Measurements from ENCODE around the gene ANK3.

ANK3 gene

DNA sequence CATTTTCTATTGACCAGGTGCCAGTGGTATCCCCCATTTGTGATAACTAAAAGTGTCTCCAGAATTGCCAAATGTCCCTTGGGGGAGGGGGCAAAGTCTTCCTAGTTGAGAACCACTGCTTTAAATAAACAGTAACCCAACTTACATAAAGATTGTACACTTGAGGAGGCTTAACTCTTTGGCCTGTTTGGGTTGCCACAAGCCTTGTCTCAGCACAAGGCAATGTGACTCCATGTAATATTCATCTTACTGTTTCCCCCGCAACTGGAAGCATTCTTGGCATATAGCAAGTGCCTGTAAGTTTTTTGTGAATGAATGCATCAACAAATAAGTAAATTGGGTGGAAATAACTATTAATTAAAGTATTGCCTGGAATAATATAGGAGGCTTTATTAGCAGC lies 108.3 kb downstream of the ANK3 start:
- no peak for DNase-seq (ENCODE audit: low read depth in 2 of 2)

DNA sequence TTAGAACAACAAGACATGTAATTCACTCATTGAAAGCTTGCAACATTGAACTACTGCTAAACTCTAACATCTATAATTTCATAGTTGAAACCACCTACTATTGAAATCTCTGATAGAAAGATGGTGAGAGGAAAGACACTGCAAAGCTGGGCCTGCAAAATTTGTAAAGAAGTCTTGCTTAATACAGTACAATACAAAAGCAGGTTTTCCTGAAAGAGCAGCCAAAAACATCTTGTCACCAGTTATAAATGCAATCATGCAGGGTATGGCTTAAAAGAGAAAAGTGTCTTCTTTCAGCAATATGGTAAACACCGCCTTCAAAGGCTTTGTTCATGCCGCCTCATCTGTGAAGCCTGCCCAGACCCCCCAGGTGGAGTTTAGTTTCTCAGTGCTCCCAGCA lies 109.2 kb downstream of the ANK3 start:
- DNase-seq (ENCODE audit: low read depth in 2 of 2) = no peak

DNA sequence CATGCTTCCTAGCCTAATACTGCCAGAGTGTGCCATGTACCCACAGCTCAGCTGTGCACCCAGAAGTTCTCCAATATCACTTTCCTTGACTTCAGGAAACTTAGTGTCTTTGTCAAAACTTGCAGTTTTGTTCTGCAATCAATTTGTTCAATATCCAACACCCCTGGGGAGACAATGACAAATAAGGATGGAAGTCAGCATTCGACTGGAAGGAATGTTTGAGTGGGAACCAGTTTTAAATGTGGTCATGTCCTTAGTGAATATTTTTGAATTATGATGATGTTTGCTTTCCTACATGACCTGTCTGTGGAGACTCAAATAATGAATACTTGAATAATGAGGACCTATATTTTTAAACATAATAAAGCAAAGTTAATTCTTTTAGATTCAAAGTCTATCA lies 112.0 kb downstream of the ANK3 start:
- no peak for DNase-seq (ENCODE audit: low read depth in 2 of 2)

DNA sequence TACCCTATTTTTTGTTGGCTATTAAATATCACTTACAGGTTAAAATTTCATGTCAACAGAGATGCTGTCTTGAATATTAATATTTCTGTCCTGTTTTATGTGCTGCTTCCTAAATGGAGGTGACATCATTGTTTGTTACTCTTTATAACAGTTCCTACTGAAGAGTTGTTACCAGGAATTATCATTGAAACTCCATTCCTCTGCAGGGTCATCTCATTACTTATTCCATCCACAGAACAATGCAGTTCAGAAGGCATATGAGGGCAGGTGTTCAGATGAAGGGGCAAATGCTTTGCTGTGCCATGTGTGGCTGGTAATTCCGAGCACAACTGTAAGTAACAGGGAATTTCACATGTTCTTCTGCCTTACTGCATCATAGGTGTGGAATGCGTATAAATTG lies 113.4 kb downstream of the ANK3 start:
- DNase-seq (ENCODE audit: low read depth in 2 of 2) = no peak

DNA sequence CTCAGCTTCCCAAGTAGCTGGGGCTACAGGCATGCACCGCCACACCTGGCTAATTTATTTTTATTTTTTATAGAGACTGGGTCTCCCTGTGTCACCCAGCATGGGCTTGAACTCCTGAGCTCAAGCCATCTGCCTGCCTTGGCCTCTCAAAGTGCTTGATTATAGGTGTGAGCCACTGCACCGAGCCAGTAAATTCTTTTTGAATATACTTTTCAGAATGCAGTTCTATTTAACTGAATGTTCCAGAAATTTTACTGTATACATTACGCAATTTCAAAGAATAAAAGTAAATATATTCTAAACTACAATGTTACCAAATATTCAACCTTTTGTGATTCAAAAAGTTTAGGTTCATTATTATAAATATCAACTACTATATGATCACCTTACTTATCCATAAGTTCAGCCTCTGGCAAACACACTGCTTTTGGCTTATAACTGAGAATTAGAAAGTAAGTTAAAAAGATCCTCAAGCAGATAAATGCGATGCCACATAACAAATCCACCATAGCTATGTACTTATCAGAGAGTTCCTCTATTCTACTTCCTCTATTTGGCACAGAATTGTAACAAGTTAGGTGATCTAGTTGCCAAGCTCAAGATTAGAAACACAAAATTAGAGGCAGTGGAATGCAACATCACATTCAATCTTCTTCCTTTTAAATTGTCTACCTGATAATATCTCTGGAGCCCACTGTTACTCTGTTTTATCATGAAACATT lies 118.2 kb downstream of the ANK3 start:
- DNase-seq (ENCODE audit: low read depth in 2 of 2) = no peak

DNA sequence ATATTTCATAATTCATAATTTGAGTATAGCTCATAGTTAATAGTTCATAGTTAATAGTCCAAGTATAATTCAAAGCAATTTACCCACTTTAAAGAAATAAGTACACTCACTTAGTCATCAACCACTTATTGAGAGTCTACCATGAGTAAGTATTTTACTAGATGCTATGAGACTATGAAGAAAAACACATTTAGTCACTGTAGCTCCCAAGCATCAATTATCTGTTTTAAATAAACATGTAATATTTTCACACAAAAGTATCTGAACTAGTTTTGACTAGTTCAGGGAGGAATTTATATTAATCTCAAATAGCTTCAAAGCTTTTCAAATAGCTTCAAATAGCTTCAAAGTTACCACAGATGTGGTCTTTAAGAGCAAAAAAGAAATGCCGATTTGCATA lies 119.2 kb downstream of the ANK3 start:
- DNase-seq (ENCODE audit: low read depth in 2 of 2) = no peak

DNA sequence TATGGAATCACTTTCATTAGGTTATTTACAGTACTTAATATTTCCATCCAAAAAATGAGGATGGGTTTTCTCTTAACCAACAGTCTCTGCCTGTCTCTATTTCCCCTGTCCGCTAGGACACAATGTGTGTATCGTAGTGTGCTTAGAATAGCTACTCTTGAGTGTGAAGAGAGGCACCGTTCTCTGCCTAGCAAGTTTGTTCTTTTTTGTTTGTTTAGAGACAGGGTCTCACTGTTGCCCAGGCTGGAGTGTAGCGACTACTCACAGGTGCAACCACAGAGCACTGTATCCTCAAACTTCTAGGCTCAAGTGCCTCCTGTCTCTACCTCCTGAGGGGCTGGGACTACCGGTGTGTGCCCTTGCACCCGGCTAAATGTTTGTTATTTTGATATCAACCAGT lies 121.9 kb downstream of the ANK3 start:
- DNase-seq (ENCODE audit: low read depth in 2 of 2) = no peak

DNA sequence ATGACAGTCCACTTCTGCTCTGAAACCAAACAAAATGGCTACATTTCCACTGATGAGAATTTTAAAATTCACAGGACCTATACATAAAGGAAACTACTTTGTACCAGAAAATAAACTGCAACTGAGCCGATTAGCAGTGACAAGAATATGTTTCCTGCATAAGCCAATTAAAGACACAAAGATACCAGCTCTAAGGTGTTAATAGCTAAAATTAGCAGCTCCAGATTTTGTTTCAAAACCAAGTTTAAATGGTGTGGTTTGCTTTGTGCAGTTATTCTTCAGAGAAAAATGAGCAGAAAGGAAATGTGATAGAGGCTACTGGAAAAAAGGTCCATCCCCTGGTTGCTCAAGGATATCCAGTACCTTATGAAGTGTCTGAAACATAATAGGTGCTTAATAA lies 123.2 kb downstream of the ANK3 start:
- no peak for DNase-seq (ENCODE audit: low read depth in 2 of 2)

DNA sequence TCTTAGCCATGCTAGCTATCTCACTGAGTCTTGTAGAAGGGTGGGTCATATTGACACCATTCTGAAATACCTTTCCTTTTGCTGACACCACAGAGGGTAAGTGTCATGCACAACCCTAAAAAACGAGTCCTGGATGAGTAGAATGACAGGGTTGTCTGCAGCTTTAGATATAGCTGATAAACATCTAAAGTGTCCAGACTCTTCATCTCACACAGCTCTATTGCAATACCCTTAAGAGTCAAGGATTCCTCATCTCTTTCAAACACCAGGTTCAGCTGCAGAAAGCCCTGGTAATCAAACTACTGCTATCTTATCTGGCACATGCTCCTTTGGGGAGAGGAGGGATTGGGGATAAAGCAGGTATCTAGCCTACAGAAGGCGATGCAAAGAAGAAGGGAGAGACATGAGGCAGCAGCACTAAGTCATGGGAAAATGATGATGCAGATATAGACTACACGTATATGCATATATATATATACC lies 127.0 kb downstream of the ANK3 start:
- DNase-seq (ENCODE audit: low read depth in 2 of 2) = no peak

DNA sequence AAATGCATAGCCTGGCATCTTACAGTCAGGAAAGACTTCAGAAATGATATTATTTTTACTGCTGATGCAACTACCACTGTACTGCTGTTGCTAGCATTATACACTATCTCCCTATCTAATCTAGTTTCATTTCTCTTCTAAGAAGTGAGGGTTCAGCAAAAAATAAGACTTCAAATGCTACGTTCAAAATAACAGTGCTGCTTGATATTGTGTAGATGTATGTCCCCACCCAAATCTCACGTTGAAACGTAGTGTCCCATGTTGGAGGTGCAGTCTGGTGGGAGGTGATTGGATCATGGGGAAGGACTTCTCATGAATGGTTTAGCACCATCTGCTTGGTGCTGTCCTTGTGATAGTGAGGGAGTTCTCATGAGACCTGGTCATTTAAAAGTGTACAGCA lies 129.4 kb downstream of the ANK3 start:
- DNase-seq (ENCODE audit: low read depth in 2 of 2) = no peak

DNA sequence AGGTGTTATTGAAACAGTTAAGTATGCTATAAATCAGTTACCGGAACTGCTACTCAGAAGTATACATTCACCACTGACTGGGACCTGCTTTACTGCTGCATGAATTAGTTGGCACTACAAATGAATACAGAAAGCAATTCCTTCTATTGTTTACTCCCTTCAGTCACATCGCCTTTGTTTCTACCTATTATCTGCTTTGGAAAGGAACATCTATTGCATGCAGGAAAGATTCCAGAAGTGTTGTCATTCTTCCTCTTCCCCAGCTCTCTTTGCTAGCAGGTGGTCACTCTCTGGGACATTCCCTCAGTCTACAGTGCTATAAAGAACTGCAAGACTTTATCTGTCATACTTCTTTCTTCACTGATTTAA lies 131.3 kb downstream of the ANK3 start:
- no peak for DNase-seq (ENCODE audit: low read depth in 2 of 2)

DNA sequence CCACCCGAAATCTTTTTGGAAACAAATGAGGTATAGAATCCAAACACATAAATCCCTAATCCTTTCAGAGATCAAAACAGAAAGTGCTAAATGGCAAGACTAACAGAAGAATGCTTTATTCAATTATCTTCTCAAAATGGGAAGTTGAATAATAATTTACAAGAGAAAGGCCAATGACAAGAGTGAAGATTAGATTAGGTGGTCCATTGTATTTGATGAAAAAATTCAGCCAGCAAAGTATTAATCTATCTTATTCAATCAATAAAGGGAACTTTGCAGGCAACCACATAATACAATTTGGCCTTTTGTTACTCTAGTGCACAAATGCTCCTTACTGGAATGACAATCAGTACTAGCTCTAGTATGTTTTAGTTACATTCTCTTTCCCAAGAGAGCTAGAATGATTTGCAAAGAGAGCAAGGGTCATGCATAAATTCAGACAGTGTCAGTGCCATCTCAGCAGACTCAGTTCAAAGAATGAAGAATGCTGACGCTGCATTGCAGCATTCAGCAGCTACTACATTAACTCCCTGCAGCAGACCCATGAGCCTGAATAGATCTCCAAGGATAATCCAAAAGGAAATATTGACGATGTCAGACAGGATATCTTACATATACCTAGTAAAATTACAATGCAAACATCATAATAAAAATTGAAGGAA lies 131.8 kb downstream of the ANK3 start:
- no peak for DNase-seq (ENCODE audit: low read depth in 2 of 2)

DNA sequence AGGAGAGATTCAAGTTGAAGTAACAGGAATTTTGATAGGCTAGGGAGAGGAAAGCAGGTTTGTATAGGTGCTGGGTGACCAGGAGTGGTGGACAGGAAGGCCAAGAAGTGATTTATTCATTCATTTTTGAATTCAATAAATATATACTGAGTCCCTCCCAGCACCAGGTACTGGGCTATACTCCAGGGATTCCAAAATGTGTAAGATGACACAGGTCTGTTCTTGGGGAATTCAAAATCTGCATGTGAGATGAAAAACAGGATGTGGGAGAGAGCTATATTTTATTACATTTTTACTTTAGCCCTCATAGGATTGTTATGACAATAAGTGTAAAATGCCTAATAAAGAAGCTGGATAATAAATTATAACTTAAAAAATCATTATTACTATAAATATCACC lies 134.9 kb downstream of the ANK3 start:
- no peak for DNase-seq (ENCODE audit: low read depth in 2 of 2)

DNA sequence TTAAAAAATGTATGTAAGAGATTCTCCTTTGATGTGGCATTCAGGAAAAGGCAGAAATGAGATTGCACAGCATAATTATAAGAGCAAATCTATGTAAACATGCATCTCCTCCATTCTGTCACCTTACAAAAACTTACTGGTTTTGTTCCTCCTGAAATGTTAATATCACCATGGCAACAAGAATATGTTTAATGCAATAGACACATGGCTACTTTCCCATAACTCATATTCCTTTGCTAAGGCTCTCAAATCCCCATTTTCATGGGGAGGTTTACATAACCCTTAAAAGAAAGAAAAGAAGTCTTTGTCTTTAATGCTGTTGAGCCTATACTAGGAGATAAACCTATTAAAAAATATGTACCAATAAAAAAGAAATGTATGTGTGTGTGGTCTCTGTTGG lies 136.2 kb downstream of the ANK3 start:
- DNase-seq (ENCODE audit: low read depth in 2 of 2) = no peak

DNA sequence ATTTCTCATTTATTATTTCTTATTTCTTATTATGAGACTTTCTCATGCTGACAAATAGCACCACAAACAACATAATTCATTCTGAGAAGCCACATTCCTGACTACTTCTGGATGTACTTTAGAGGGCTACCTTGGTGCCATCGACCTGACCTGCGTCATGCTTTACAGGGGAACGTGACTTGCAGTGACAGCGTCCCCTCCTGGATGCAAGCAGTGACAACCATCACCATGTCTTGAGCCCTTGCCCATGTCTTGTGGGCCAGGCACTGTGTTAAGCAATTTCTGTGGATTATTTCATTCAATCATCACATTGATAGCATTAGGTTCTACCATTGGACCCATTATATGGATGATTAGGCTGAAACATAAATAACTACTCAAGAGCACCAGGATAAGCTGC lies 137.0 kb downstream of the ANK3 start:
- DNase-seq (ENCODE audit: low read depth in 2 of 2) = no peak

DNA sequence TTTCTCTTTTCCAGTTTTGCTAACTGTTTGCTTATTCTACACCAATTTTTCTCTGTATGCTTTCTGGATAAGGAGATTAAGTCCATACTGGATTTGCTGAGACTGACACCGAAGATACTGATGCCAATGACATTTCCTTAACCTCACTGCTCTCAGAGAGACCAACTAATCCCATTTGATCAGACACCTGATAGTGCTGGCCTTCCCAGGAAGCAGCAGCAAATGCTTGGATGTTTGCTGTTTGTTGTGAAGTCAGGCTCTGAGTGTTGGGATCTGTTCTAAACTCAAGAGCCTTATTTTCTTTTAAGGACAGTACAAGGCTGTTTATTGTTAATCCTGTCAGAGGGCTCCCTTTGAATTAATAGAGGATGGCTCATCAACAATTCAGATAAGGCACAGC lies 143.3 kb downstream of the ANK3 start:
- no peak for DNase-seq (ENCODE audit: low read depth in 2 of 2)

DNA sequence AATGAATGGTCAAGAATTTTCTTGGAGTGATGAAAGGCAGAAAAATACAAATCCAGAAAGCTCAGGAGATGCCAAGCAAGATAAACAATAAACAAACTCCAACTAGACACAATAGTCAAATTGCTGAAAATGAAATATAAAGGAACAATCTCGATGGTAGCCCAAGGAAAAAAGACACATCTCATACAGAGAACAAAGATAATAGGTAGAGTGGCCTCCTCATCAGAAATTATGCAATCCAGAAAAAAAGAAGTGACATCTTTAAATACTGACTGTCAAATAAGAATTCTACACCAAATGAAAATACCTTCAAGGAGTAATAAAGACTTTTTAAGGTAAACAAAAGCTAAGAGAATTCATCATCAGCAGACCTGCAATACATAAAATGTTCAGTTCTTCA lies 150.4 kb downstream of the ANK3 start:
- no peak for DNase-seq (ENCODE audit: low read depth in 2 of 2)

DNA sequence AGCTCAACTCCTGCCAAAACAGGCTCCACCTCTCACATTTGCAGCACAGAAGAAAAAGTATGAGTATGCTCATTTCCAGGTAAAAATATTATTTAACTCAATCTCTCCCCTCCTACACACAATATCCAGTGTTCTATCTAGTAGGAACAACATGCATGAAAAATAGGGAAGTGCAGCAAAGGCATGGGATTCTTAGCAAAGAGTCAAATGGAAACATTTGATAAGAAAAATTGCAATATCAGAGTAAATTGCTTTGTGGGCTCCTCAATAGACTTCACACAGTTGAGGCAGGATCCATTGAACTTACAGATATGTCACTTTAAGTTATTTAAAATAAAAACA lies 150.9 kb downstream of the ANK3 start:
- DNase-seq (ENCODE audit: low read depth in 2 of 2) = no peak

DNA sequence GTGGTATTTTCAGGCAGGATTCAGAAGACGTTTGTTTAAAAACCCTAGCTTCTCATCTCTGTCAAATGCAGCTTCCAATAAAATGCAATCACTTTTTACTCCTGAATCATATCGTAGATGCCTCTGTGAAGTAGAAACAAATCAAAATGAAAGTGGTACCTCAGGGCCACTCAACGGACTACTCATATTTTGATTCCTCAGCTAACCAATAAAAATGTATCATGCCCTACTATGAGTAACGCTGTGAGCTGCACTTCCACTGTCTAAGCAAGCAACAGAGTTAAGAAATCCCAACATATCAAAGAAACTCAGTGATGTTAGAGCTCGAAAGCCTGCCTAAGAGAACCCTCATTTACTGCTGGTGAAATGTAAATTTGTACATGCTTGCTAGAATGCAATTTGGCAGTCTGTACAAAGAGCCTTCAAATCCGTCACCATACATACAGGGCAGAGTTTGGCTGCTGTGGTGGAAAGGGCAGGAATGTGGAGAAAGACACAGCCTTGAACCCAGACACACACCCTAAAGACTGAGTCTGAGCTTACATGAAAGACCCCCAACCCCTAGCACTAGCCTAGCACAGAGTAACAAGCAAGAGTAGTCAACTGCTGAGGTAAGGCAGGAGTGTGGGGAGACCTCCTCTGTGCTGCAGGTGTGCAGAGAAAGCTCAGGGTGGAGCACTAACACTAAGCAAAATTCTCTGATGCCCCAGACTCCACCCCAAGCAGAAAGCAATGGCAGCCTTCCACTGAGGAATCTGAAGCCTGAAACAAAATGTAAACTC lies 151.5 kb downstream of the ANK3 start:
- DNase-seq (ENCODE audit: low read depth in 2 of 2) = no peak

DNA sequence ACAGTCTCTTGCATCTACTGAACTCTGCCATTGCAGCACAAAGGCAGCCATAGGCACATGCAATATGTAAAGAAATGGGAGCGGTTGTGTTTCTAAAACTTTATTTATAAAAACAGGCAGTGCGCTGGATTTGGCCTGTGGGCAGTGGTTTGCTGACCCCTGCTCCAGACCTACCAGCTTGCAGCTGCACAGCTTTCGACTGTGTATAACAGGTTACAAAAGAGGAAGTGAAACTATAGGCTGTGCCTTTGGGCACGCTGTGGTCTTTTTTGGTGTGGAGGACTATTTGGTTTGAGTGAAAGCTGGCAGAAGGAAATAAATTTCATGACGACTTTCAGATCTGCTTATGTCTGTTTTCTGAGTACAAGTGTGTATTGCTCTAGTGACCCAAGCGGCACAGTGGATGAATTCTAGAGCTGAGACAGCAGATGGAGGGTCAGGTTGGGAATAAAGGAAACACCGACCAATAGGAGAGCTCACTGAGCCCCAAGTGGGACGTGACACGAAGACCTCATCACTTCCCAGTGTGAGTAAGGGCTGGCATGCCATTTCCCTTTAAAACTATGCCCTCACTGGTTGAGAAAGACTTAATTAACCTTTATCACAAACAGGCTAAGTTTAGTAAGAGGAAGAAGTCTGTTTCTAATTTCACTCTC lies 152.7 kb downstream of the ANK3 start:
- DNase-seq (ENCODE audit: low read depth in 2 of 2) = no peak

DNA sequence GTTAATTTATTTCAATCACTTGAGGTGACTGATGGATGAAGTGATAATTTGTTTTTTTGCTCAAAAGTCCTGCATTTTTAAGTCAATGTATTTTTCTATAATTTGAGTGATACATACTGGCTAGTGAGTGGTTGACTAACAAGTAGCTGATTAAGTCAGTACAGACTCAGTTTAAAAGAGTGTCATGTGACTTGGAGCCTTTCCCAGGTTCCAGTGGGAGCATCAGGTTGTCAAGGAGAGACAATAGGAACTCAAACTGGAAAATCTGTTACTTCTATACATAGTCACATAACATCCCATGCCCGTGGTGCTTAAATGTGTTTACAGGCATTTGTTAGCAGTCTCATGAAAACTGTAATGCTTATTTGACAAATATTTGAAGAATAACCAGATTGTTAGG lies 154.7 kb downstream of the ANK3 start:
- DNase-seq (ENCODE audit: low read depth in 2 of 2) = no peak

DNA sequence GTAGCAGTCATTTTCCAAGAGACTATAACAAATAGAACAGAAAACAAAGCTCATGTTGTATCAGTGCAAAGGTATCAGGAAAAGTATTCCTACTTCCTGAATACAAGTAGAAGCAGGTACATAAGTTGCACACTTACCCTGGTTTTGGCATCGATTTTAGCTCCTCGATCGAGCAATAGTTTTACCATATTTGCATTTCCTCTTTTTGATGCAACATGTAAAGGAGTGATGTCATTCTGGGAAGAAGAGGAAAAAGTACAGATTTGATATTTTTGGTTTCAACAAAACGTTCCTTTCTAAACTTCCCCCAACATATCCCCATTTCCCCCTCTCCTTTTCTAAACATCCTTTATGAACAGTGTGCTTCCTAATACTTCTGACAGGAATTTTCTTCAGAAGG lies 155.1 kb downstream of the ANK3 start:
- no peak for DNase-seq (ENCODE audit: low read depth in 2 of 2)

DNA sequence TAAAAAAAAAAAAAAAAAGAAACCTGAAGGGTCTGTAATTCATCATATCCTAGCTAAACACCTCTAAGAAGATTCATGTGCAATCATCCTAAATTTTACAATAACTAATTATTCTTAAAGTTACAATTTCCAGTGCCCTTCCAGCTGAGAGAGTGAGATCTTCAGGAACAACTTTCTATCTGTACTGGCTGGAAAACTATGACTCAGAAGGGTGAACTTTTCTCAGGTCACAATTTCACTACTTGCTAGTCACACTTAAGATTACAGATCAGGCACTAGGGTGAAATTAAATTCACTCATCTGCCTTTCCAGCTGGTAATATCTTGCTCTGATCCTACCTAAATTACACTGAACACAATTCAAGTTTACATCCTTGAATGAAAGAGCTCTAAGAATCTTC lies 158.8 kb downstream of the ANK3 start:
- DNase-seq (ENCODE audit: low read depth in 2 of 2) = no peak
